K562 (cell line): ENCODE measurements around the gene CPED1. TPM values are rescaled to one million over a fixed set of nuclear protein-coding genes. Genes with fewer than 3 reads are reported as not detected.
A peak's percentile ranks its signal among the peaks of the same experiment; 100 is the strongest.

Experiments used
- ATAC-seq: fragments of 200-7000 bp; cut with Tn5 transposase; 3 replicates; pipeline ENCODE4 v1.9.1; 2020; ENCODE audit warnings: moderate library complexity
- BruUV-seq: library from RNA; stranded (reverse); fragments of 400-500 nt; replicated peaks from 2 replicates; lab custom pipeline; 2021; lab: Mats Ljungman, UMichigan
- CTCF ChIA-PET: fragments of 300-600 bp; formaldehyde crosslinking; extraction: SDS; loops from one replicate; lab custom pipeline; 2021; ENCODE audit warnings: low intra/inter-chr PET ratio; lab: Yijun Ruan, JAX
- POLR2A ChIA-PET: fragments of 300-600, 350-650 bp; sonication (Branson Sonifier 250); formaldehyde crosslinking; extraction: SDS; loops from one replicate; lab custom pipeline; 2021; ENCODE audit warnings: antibody characterized with exemption, inconsistent platforms; lab: Yijun Ruan, JAX
- DNase-seq, 4 experiments: peaks; one replicate each; pipeline versions ENCODE4 v3.0.0 to v3.0.0-alpha.2; 2011 to 2018; ENCODE audit warnings: low spot score in 3 of 4, mixed read lengths in 3 of 4; ENCODE audit errors: extremely low read depth in 1 of 4
- FAIRE-seq: peaks from 2 replicates; lab custom pipeline; 2011; peaks lifted over from hg19 to GRCh38; lab: Jason Lieb, UNC
- H2AFZ ChIP-seq: 2 replicates; pipeline ENCODE4 v1.6.0; 2011; ENCODE audit warnings: low read depth, low read length, control low read depth, inconsistent platforms
- H3K27ac ChIP-seq: fragments of 200-600 bp; 3 replicates; pipeline ENCODE4 v1.8.0; 2011; ENCODE audit warnings: low read depth, mild to moderate bottlenecking, control low read depth, inconsistent platforms, low read length, moderate library complexity, mixed read lengths; ENCODE audit errors: extremely low read depth
- H3K27me3 ChIP-seq, 2 experiments: fragments of 300-600 bp in 1 of 2; 2 replicates in 1 of 2; 3 replicates in 1 of 2; pipeline versions ENCODE4 v1.6.0 to v1.8.0; 2011; ENCODE audit warnings: inconsistent platforms in 2 of 2, low read length in 2 of 2, mild to moderate bottlenecking in 1 of 2, mixed read lengths in 1 of 2, moderate library complexity in 1 of 2; ENCODE audit not compliant: control insufficient read depth in 2 of 2, insufficient read depth in 2 of 2
- H3K36me3 ChIP-seq: fragments of 300-600 bp; 3 replicates; pipeline ENCODE4 v1.8.0; 2011; ENCODE audit warnings: mild to moderate bottlenecking, low read length, inconsistent platforms; ENCODE audit not compliant: control insufficient read depth, insufficient read depth
- H3K4me1 ChIP-seq, 2 experiments: fragments of 200-600 bp in 1 of 2; replicated peaks in 1 of 2; 2 replicates in 1 of 2; 3 replicates in 1 of 2; pipeline versions ENCODE4 v1.5.1 to v1.8.0; 2011; ENCODE audit warnings: inconsistent platforms in 2 of 2, low read length in 2 of 2, mild to moderate bottlenecking in 1 of 2, mixed read lengths in 1 of 2, moderate library complexity in 1 of 2; ENCODE audit not compliant: control insufficient read depth in 2 of 2, insufficient read depth in 2 of 2
- H3K4me2 ChIP-seq: 2 replicates; pipeline ENCODE4 v1.6.1; 2011; ENCODE audit warnings: low read length, control low read depth, inconsistent platforms, mixed read lengths; ENCODE audit not compliant: insufficient read depth
- H3K4me3 ChIP-seq: fragments of 200-600 bp; sonication (generic), shearing (Covaris generic); 2 replicates; pipeline ENCODE4 v1.5.1; 2016; ENCODE audit warnings: control low read depth, inconsistent platforms
- H3K79me2 ChIP-seq: fragments of 200-600 bp; 3 replicates; pipeline ENCODE4 v1.8.0; 2011; ENCODE audit warnings: low read length, inconsistent platforms; ENCODE audit not compliant: control insufficient read depth, insufficient read depth
- H3K9ac ChIP-seq, 2 experiments: 2 replicates each; pipeline versions ENCODE4 v1.6.0 to v1.6.1; 2011; ENCODE audit warnings: low read depth in 2 of 2, low read length in 2 of 2, control low read depth in 1 of 2, inconsistent platforms in 1 of 2, mild to moderate bottlenecking in 1 of 2, mixed read lengths in 1 of 2; ENCODE audit not compliant: insufficient read depth in 1 of 2
- H3K9me1 ChIP-seq: one replicate; pipeline ENCODE4 v1.6.0; 2011; ENCODE audit warnings: inconsistent platforms, mild to moderate bottlenecking, low read length, moderate library complexity; ENCODE audit not compliant: control insufficient read depth, insufficient read depth
- H3K9me3 ChIP-seq: replicated peaks from 2 replicates; pipeline ENCODE4 v1.5.1; 2011; ENCODE audit warnings: low read depth, low read length, inconsistent platforms; ENCODE audit not compliant: control insufficient read depth, insufficient read depth
- H4K20me1 ChIP-seq: replicated peaks from 2 replicates; pipeline ENCODE4 v1.6.1; 2011; ENCODE audit warnings: low read length, inconsistent platforms, mixed read lengths; ENCODE audit not compliant: control insufficient read depth, insufficient read depth
- DIDO1 ChIP-seq: fragments of 450-650 bp; IDR thresholded peaks from 2 replicates; pipeline ENCODE4 v1.6.1; 2016; ENCODE audit warnings: low read depth, missing biosample characterization, missing genetic modification characterization
- E2F8 ChIP-seq: fragments of 450-650 bp; IDR thresholded peaks from 2 replicates; pipeline ENCODE4 v1.7.1; 2018; ENCODE audit warnings: mild to moderate bottlenecking, low read depth; ENCODE audit not compliant: partially characterized antibody
- FOXO4 ChIP-seq: fragments of 450-650 bp; formaldehyde crosslinking; IDR thresholded peaks from 2 replicates; pipeline ENCODE4 v1.4.0; 2020; ENCODE audit warnings: mild to moderate bottlenecking, moderate library complexity
- HES1 ChIP-seq: fragments of 450-650 bp; IDR thresholded peaks from 2 replicates; pipeline ENCODE4 v1.6.1; 2016; ENCODE audit warnings: low read depth, mild to moderate bottlenecking, moderate library complexity
- NCOA1 ChIP-seq: fragments of 450-650 bp; IDR thresholded peaks from 2 replicates; pipeline ENCODE4 v1.6.1; 2016; ENCODE audit warnings: low read depth
- NFE2L1 ChIP-seq: fragments of 450-650 bp; IDR thresholded peaks from 2 replicates; pipeline ENCODE4 v1.6.1; 2016; ENCODE audit warnings: missing genetic modification characterization, low read depth, mild to moderate bottlenecking, missing compliant biosample characterization, moderate library complexity, borderline replicate concordance
- SMARCB1 ChIP-seq: IDR thresholded peaks from 2 replicates; pipeline ENCODE4 v1.6.1; 2011; ENCODE audit warnings: improper control_type of control experiment, low read depth; ENCODE audit not compliant: insufficient read length
- TCF7L2 ChIP-seq: fragments of 150-350 bp; IDR thresholded peaks from 2 replicates; pipeline ENCODE4 v1.6.1; 2016; ENCODE audit warnings: low read depth, mild to moderate bottlenecking, low read length, moderate library complexity
- UBTF ChIP-seq, 2 experiments: IDR thresholded peaks; 2 replicates each; pipeline ENCODE4 v1.6.1; 2012; ENCODE audit warnings: improper control_type of control experiment in 2 of 2, low read depth in 2 of 2, low read length in 2 of 2, borderline replicate concordance in 1 of 2
- ZNF263 ChIP-seq: sonication (generic); formaldehyde crosslinking; IDR thresholded peaks from 2 replicates; pipeline ENCODE4 v1.8.0; 2022; ENCODE audit warnings: mild to moderate bottlenecking, missing genetic modification reagents, borderline replicate concordance
- ZNF384 ChIP-seq: IDR thresholded peaks from 2 replicates; pipeline ENCODE4 v1.6.1; 2012; ENCODE audit warnings: low read depth, low read length, improper control_type of control experiment
- WGBS: fragments of 100-300 bp; shearing (Covaris generic); methylation state at CpG from one replicate; pipeline ENCODE4 v1.1.6; 2016; ENCODE audit warnings: low coverage, mixed read lengths; ENCODE audit not compliant: insufficient coverage; ENCODE audit errors: missing lambda C conversion rate; 5-methylcytosine and 5-hydroxymethylcytosine counted together
- in situ Hi-C: fragments of 300-500 bp; cut with MboI; formaldehyde crosslinking; loops from 4 replicates; pipeline ENCODE4 v1.15.0; 2018; ENCODE audit warnings: inconsistent platforms, mixed read lengths
- intact Hi-C: fragments of 100-400 bp; cut with micrococcal nuclease; formaldehyde crosslinking; loops from 2 replicates; pipeline ENCODE4 v1.14.2; 2022
- polyA plus RNA-seq, 8 experiments: library from polyadenylated mRNA; depleted of rRNA in 4 of 8; stranded (reverse) in 5 of 8; unstranded in 3 of 8; fragments of >200 nt; fragmentation: Nextera tagmentation in 2 of 8; fragmentation: Illumina TruSeq in 1 of 8; extraction: Ambion mirVana in 2 of 8; extraction: Trizol in 1 of 8; gene quantifications; 2 replicates each; pipeline versions ENCODE4 v1.2.1 to v1.2.3, GENCODE V29; 2011 to 2014; ENCODE audit warnings: inconsistent platforms in 1 of 8, missing spikeins in 1 of 8
- total RNA-seq, 7 experiments: library from RNA; depleted of rRNA in 6 of 7; stranded (reverse); fragments of >200 nt in 6 of 7; fragmentation: Illumina TruSeq in 2 of 7; extraction: Trizol in 2 of 7; gene quantifications; 2 replicates each; pipeline versions ENCODE4 v1.2.1 to v1.2.3, GENCODE V29; 2011 to 2021; ENCODE audit warnings: low replicate concordance in 1 of 7

CPED1 gene
- total and polyA plus RNA-seq, 9 of the 15 experiments (the other 6 are each of a cell fraction or from before 2014, with no cell fraction given) = 195 to 393 (median 290) TPM

GRCh38 chr7:121330053-121330833 is 341.7 kb downstream of the CPED1 start:
- no peaks in the 10 kb centered on the region; the same call in 1 of the 2 replicates for H4K20me1 ChIP-seq
- ChIA-PET POLR2A (interaction anchor here (0.6 to 1.3 kb wide), 5 partner anchors 19 to 673 kb away, joined by 3 to 4 read pairs (median 3); no protein-coding TSS in a partner anchor), CTCF (no interaction called here)
- in situ Hi-C loops (no loop called here), intact Hi-C loops (loop anchor here (10.0 kb wide), 1 partner anchor 665 kb away; no protein-coding TSS in a partner anchor)
- no TSS peak for BruUV-seq
- no peaks in the 10 kb centered on the region for H3K79me2 ChIP-seq
- DNase-seq (peak; percentile 34 to 57 (median 46)), FAIRE-seq (no peak), ATAC-seq (peak; percentile 70)
- peak overlapping the region; percentile 7; the same call in 1 of the 2 replicates for H3K4me3 ChIP-seq
- no peaks in the 10 kb centered on the region for H3K36me3 ChIP-seq
- no peaks in the 10 kb centered on the region for H3K9me1 ChIP-seq
- H3K9me3 ChIP-seq = no peaks in the 10 kb centered on the region
- H3K4me1 ChIP-seq = peaks cover 0 to 22% of the 10 kb centered on the region in 2 experiments; a peak in 4 of 5 replicates
- peak overlapping the region; percentile 67 for H3K4me2 ChIP-seq
- H3K9ac ChIP-seq = peak overlapping the region in 1 of 2 experiments; percentile 31; a peak in 1 of 4 replicates
- WGBS = 2% methylated on average over 52 of the region's 52 CpGs
- peaks cover 42 to 52% of the 10 kb centered on the region in 2 experiments for H3K27me3 ChIP-seq
- peak overlapping the region; percentile 57 for H2AFZ ChIP-seq
- no peak overlapping the region for H3K27ac ChIP-seq
- no peak for TF ChIP-seq HES1
- no peak for TF ChIP-seq SMARCB1
- peak; percentile 69; the same call in 1 of the 2 replicates for TF ChIP-seq ZNF384
- no peak for TF ChIP-seq TCF7L2
- 0 out of 2 replicates have a peak, but pooled peaks have one; percentile 17 for TF ChIP-seq ZNF263
- no peak for TF ChIP-seq NFE2L1
- TF ChIP-seq E2F8 = no peak
- TF ChIP-seq UBTF (IDR thresholded peaks at IDR 0.05; ENCODE audit: borderline replicate concordance in 1 of 2, low read depth in 2 of 2, low read length in 2 of 2) = 0 out of 4 replicates have a peak, but pooled peaks of 1 of the 2 experiments have one; percentile 32
- TF ChIP-seq DIDO1 (tag) = no peak
- no peak for TF ChIP-seq NCOA1
- no peak for TF ChIP-seq FOXO4
